Mucosa of descending colon (tissue), 3 donors: ENCODE results near the gene NT5DC2. TPM values are rescaled to one million over a fixed set of nuclear protein-coding genes. Genes with fewer than 3 reads are reported as not detected.
A peak's percentile ranks its signal among the peaks of the same experiment; 100 is the strongest.

Experiments used
- ATAC-seq: fragments of 200-7000 bp; cut with Tn5 transposase; one replicate; pipeline ENCODE4 v1.9.1; 2020; ENCODE audit warnings: mild to moderate bottlenecking, moderate library complexity
- DNase-seq, 3 donors: peaks; one replicate each; pipeline ENCODE4 v3.0.0-alpha.2; 2020
- H3K36me3 ChIP-seq: fragments of 200-600 bp; one replicate; pipeline ENCODE4 v1.8.0; 2021; ENCODE audit warnings: low read depth, mild to moderate bottlenecking
- H3K4me1 ChIP-seq: fragments of 200-600 bp; one replicate; pipeline ENCODE4 v1.8.0; 2021; ENCODE audit warnings: low read depth, mild to moderate bottlenecking
- H3K4me3 ChIP-seq: fragments of 200-600 bp; one replicate; pipeline ENCODE4 v1.8.0; 2021; ENCODE audit warnings: mild to moderate bottlenecking
- H3K9me3 ChIP-seq: fragments of 200-600 bp; one replicate; pipeline ENCODE4 v1.8.0; 2021; ENCODE audit warnings: mild to moderate bottlenecking
- CTCF ChIP-seq: fragments of 200-600 bp; IDR thresholded peaks from one replicate; pipeline ENCODE4 v1.8.0; 2022; ENCODE audit warnings: antibody characterized with exemption, mild to moderate bottlenecking
- intact Hi-C, 2 donors: fragments of 100-400 bp; cut with DNase I in 1 of 2; cut with micrococcal nuclease in 1 of 2; formaldehyde crosslinking; loops; one replicate each; pipeline versions ENCODE4 v1.11.0 to v1.11.1; 2022; cut with DNase I, micrococcal nuclease
- total RNA-seq, 3 donors: library from RNA; stranded (reverse); fragmentation: NEBNext Ultra II Directional in 2 of 3; extraction: Animal tissue kit (Norgen Biotek cat#: 25700) in 2 of 3; gene quantifications; one replicate each; pipeline versions ENCODE4 v1.2.1 to v1.2.4, GENCODE V29; 2021 to 2023
- donor health status: DM: no; HTN: no; CAD: no; lungs with moderate emphysema.
- donor health status: DM: no; HTN: no; CAD: no.
- donor health status: DM: no; HTN: yes; CAD: no.

NT5DC2 gene
- total RNA-seq, 3 donors from 2014 or later: 5.7 to 20.2 (median 17.2) TPM

GRCh38 chr3:52524258-52524751, 9.4 kb downstream of the NT5DC2 start:
- Histone ChIP-seq H3K4me1 (no peaks in the 10 kb centered on the region), H3K9me3 (no peaks in the 10 kb centered on the region), H3K4me3 (no peak overlapping the region), H3K36me3 (no peaks in the 10 kb centered on the region)
- ATAC-seq: no peak
- TF ChIP-seq CTCF: no peak
- intact Hi-C loops: no loop called here
- peak in 1 of 3 donors; percentile 45 for DNase-seq

GRCh38 chr3:52523386-52524257, 10.0 kb downstream of the NT5DC2 start:
- H3K36me3 ChIP-seq: no peaks in the 10 kb centered on the region
- DNase-seq: peak in 2 of 3 donors; percentile 23 to 45
- TF ChIP-seq CTCF: no peak

GRCh38 chr3:52522651-52523251, 10.9 kb downstream of the NT5DC2 start:
- DNase-seq (peak in 2 of 3 donors; percentile 16 to 33), ATAC-seq (no peak)
- intact Hi-C loops: no loop called here
- no peaks in the 10 kb centered on the region for H3K9me3 ChIP-seq
- H3K4me1 ChIP-seq: peaks cover 2% of the 10 kb centered on the region
- TF ChIP-seq CTCF: no peak
- no peak overlapping the region for H3K4me3 ChIP-seq
- no peaks in the 10 kb centered on the region for H3K36me3 ChIP-seq

More at GRCh38 chr3:52523386-52524257, 10.0 kb downstream of the NT5DC2 start:
- Histone ChIP-seq H3K4me3 (no peak overlapping the region), H3K4me1 (no peaks in the 10 kb centered on the region), H3K9me3 (no peaks in the 10 kb centered on the region)
- intact Hi-C loops: no loop called here
- ATAC-seq: no peak

- Histone ChIP-seq H3K4me1 (peaks cover 2% of the 10 kb centered on the region), H3K9me3 (no peaks in the 10 kb centered on the region), H3K36me3 (no peaks in the 10 kb centered on the region), H3K4me3 (no peak overlapping the region)
- intact Hi-C loops: no loop called here
- TF ChIP-seq CTCF: no peak
- no peak for ATAC-seq
- peak in 1 of 3 donors; percentile 43 for DNase-seq
Observed at GRCh38 chr3:52521881-52522650, 11.6 kb downstream of the NT5DC2 start.

- intact Hi-C loops: no loop called here
- H3K4me1 ChIP-seq: peaks cover 2% of the 10 kb centered on the region
- no peak for TF ChIP-seq CTCF
- no peaks in the 10 kb centered on the region for H3K9me3 ChIP-seq
- no peak for ATAC-seq
- H3K4me3 ChIP-seq: no peak overlapping the region
- peak in 1 of 3 donors; percentile 38 for DNase-seq
- H3K36me3 ChIP-seq: no peaks in the 10 kb centered on the region
Observed at GRCh38 chr3:52521488-52521824, 12.2 kb downstream of the NT5DC2 start.
